OCI-LY1 (cell line): Measurements from ENCODE around the gene ADAM12.

ENCODE experiments used
- H2AFZ ChIP-seq: fragments of 200-600 bp; sonication (generic), shearing (Covaris generic); 2 replicates; pipeline ENCODE4 v1.6.0; 2014; ENCODE audit warnings: antibody characterized with exemption, mild to moderate bottlenecking, low read length
- H3F3A ChIP-seq: fragments of 200-600 bp; sonication (generic), shearing (Covaris generic); 2 replicates; pipeline ENCODE4 v1.6.0; 2014; ENCODE audit warnings: mild to moderate bottlenecking, antibody characterized with exemption, low read length, moderate library complexity; ENCODE audit not compliant: insufficient read depth
- H3K27ac ChIP-seq: fragments of 200-600 bp; sonication (generic); 2 replicates; pipeline ENCODE4 v1.5.1; 2014; ENCODE audit warnings: low read length, mixed run types, mild to moderate bottlenecking, low read depth; ENCODE audit not compliant: poor library complexity, severe bottlenecking
- H3K27me3 ChIP-seq: fragments of 200-600 bp; sonication (generic); 2 replicates; pipeline ENCODE4 v1.6.0; 2014; ENCODE audit warnings: antibody characterized with exemption, mild to moderate bottlenecking, low read length, moderate library complexity; ENCODE audit not compliant: insufficient read depth
- H3K36me3 ChIP-seq: fragments of 200-600 bp; sonication (generic); 2 replicates; pipeline ENCODE4 v1.6.1; 2014; ENCODE audit warnings: mild to moderate bottlenecking, antibody characterized with exemption, low read length, moderate library complexity, mixed read lengths; ENCODE audit not compliant: insufficient read depth
- H3K4me1 ChIP-seq: fragments of 200-600 bp; sonication (generic); 2 replicates; pipeline ENCODE4 v1.5.1; 2014; ENCODE audit warnings: mild to moderate bottlenecking, low read length, moderate library complexity; ENCODE audit not compliant: insufficient read depth, severe bottlenecking
- H3K4me2 ChIP-seq: fragments of 200-600 bp; sonication (generic), shearing (Covaris generic); 2 replicates; pipeline ENCODE4 v1.6.1; 2014; ENCODE audit warnings: low read length
- H3K4me3 ChIP-seq: fragments of 200-600 bp; sonication (generic); 2 replicates; pipeline ENCODE4 v1.5.1; 2014; ENCODE audit warnings: low read length, low read depth, mild to moderate bottlenecking, mixed read lengths; ENCODE audit not compliant: poor library complexity, severe bottlenecking
- H3K79me2 ChIP-seq: fragments of 200-600 bp; shearing (Covaris generic); 2 replicates; pipeline ENCODE4 v1.6.1; 2016; ENCODE audit warnings: mixed run types, low read length, mixed read lengths; ENCODE audit not compliant: insufficient read depth
- H3K9ac ChIP-seq: fragments of 200-600 bp; sonication (generic), shearing (Covaris generic); 2 replicates; pipeline ENCODE4 v1.6.1; 2014; ENCODE audit warnings: mild to moderate bottlenecking, low read length, mixed read lengths
- H3K9me2 ChIP-seq: fragments of 200-600 bp; sonication (generic), shearing (Covaris generic); 2 replicates; pipeline ENCODE4 v1.6.1; 2014; ENCODE audit warnings: low read depth, mild to moderate bottlenecking, low read length, mixed read lengths
- H3K9me3 ChIP-seq: fragments of 200-600 bp; shearing (Covaris generic); 2 replicates; pipeline ENCODE4 v1.6.1; 2014; ENCODE audit warnings: low read length, mixed read lengths
- H4K20me1 ChIP-seq: fragments of 200-600 bp; sonication (generic), shearing (Covaris generic); 2 replicates; pipeline ENCODE4 v1.6.0; 2016; ENCODE audit warnings: mild to moderate bottlenecking, low read length; ENCODE audit not compliant: insufficient read depth
- CTCF ChIP-seq: fragments of 200-600 bp; sonication (generic), shearing (Covaris generic); IDR thresholded peaks from 2 replicates; pipeline ENCODE4 v1.5.1; 2017; ENCODE audit warnings: mild to moderate bottlenecking, antibody characterized with exemption, low read length, moderate library complexity, mixed read lengths
- EZH2 ChIP-seq: fragments of 200-600 bp; sonication (generic), shearing (Covaris generic); IDR thresholded peaks from 2 replicates; pipeline ENCODE4 v1.8.0; 2017; ENCODE audit warnings: borderline replicate concordance, mixed run types, mild to moderate bottlenecking, antibody characterized with exemption, low read length, moderate library complexity, mixed read lengths

Gene ADAM12

GRCh38 chr10:126061526-126061925 is 326.8 kb downstream of the ADAM12 start:
- Histone ChIP-seq H4K20me1 (no peaks in the 10 kb centered on the region), H3K36me3 (no peaks in the 10 kb centered on the region), H3K4me1 (no peaks in the 10 kb centered on the region), H3K27ac (no peak overlapping the region), H3K9me3 (no peaks in the 10 kb centered on the region), H3K79me2 (no peaks in the 10 kb centered on the region), H3K27me3 (no peaks in the 10 kb centered on the region), H3F3A (no peaks in the 10 kb centered on the region), H3K9ac (no peak overlapping the region), H3K4me2 (no peak overlapping the region), H3K9me2 (no peaks in the 10 kb centered on the region), H3K4me3 (no peak overlapping the region), H2AFZ (no peak overlapping the region)
- no peak for TF ChIP-seq EZH2
- no peak for TF ChIP-seq CTCF

GRCh38 chr10:126060261-126060931 is 327.9 kb downstream of the ADAM12 start:
- no peak overlapping the region for H3K4me2 ChIP-seq
- no peak overlapping the region for H3K4me3 ChIP-seq
- no peak for TF ChIP-seq EZH2
- TF ChIP-seq CTCF: no peak
- no peaks in the 10 kb centered on the region for H3K4me1 ChIP-seq
- no peaks in the 10 kb centered on the region for H3K27me3 ChIP-seq
- no peaks in the 10 kb centered on the region for H3K79me2 ChIP-seq
- no peak overlapping the region for H2AFZ ChIP-seq
- H3K9me3 ChIP-seq: no peaks in the 10 kb centered on the region
- no peak overlapping the region for H3K9ac ChIP-seq
- no peaks in the 10 kb centered on the region for H3K9me2 ChIP-seq
- H3F3A ChIP-seq: no peaks in the 10 kb centered on the region
- no peaks in the 10 kb centered on the region for H3K36me3 ChIP-seq
- H4K20me1 ChIP-seq: no peaks in the 10 kb centered on the region
- no peak overlapping the region for H3K27ac ChIP-seq

- Histone ChIP-seq H3K9me2 (no peaks in the 10 kb centered on the region), H3K9me3 (no peaks in the 10 kb centered on the region), H3K27ac (no peak overlapping the region), H3F3A (no peaks in the 10 kb centered on the region), H4K20me1 (no peaks in the 10 kb centered on the region), H3K4me1 (no peaks in the 10 kb centered on the region), H3K27me3 (no peaks in the 10 kb centered on the region), H2AFZ (no peak overlapping the region), H3K4me3 (no peak overlapping the region), H3K36me3 (no peaks in the 10 kb centered on the region), H3K4me2 (no peak overlapping the region), H3K9ac (no peak overlapping the region), H3K79me2 (no peaks in the 10 kb centered on the region)
- TF ChIP-seq CTCF (no peak), EZH2 (no peak)
These were observed 329.0 kb downstream of the ADAM12 start for GRCh38 chr10:126059076-126059826.
